GM12878 (cell line): Measurements from ENCODE around the gene IFT25. TPM values are rescaled to one million over a fixed set of nuclear protein-coding genes. Genes with fewer than 3 reads are reported as not detected.

Experiments
- BACH1 ChIP-seq: fragments of 450-650 bp; IDR thresholded peaks from 2 replicates; pipeline ENCODE4 v1.6.1; 2017; ENCODE audit warnings: mild to moderate bottlenecking, borderline replicate concordance
- BCL3 ChIP-seq: IDR thresholded peaks from 2 replicates; pipeline ENCODE4 v1.6.1; 2011; ENCODE audit warnings: borderline replicate concordance, low read depth, mild to moderate bottlenecking, moderate library complexity, low read length; ENCODE audit not compliant: insufficient read depth, poor library complexity, severe bottlenecking
- BHLHE40 ChIP-seq, 2 experiments: fragments of 450-650 bp in 1 of 2; IDR thresholded peaks; 2 replicates each; pipeline ENCODE4 v1.6.1; 2011 to 2017; ENCODE audit warnings: low read depth in 2 of 2, borderline replicate concordance in 1 of 2, improper control_type of control experiment in 1 of 2, low read length in 1 of 2, mild to moderate bottlenecking in 1 of 2
- BRCA1 ChIP-seq: IDR thresholded peaks from 2 replicates; pipeline ENCODE4 v1.6.1; 2011; ENCODE audit warnings: low read depth, low read length, improper control_type of control experiment
- CREB1 ChIP-seq: IDR thresholded peaks from 2 replicates; pipeline ENCODE4 v1.6.1; 2012; ENCODE audit warnings: low read depth, mild to moderate bottlenecking, inconsistent platforms
- EP300 ChIP-seq, 2 experiments: fragments of 150-350 bp in 1 of 2; IDR thresholded peaks; 2 replicates each; pipeline ENCODE4 v1.6.1; 2011 to 2012; ENCODE audit warnings: low read depth in 2 of 2, low read length in 2 of 2, borderline replicate concordance in 1 of 2, improper control_type of control experiment in 1 of 2, inconsistent platforms in 1 of 2; ENCODE audit not compliant: control insufficient read depth in 1 of 2
- ETV6 ChIP-seq, 2 experiments: fragments of 450-650 bp in 1 of 2; IDR thresholded peaks in 1 of 2; conservative IDR thresholded peaks in 1 of 2; 2 replicates each; pipeline ENCODE4 v1.6.1; 2014; ENCODE audit warnings: antibody characterized with exemption in 1 of 2, borderline replicate concordance in 1 of 2, low read depth in 1 of 2, mild to moderate bottlenecking in 1 of 2, moderate library complexity in 1 of 2
- FOS ChIP-seq: IDR thresholded peaks from 3 replicates; pipeline ENCODE4 v1.6.1; 2011; ENCODE audit warnings: borderline replicate concordance; ENCODE audit not compliant: insufficient read length; ENCODE audit errors: extremely low read depth
- FOXM1 ChIP-seq: IDR thresholded peaks from 2 replicates; pipeline ENCODE4 v1.6.1; 2012; ENCODE audit warnings: low read depth, mild to moderate bottlenecking, inconsistent platforms, low read length, moderate library complexity
- HDGF ChIP-seq: fragments of 450-650 bp; IDR thresholded peaks from 2 replicates; pipeline ENCODE4 v1.6.1; 2016; ENCODE audit warnings: antibody characterized with exemption
- IKZF1 ChIP-seq: fragments of 450-650 bp; conservative IDR thresholded peaks from 2 replicates; pipeline ENCODE4 v1.6.1; 2017; ENCODE audit warnings: antibody characterized with exemption, mild to moderate bottlenecking
- MEF2A ChIP-seq: IDR thresholded peaks from 2 replicates; pipeline ENCODE4 v1.6.1; 2011; ENCODE audit warnings: low read depth, mild to moderate bottlenecking, low read length, moderate library complexity; ENCODE audit not compliant: insufficient read depth
- MXI1 ChIP-seq: fragments of 150-350 bp; IDR thresholded peaks from 2 replicates; pipeline ENCODE4 v1.6.1; 2011; ENCODE audit warnings: low read depth, mild to moderate bottlenecking, inconsistent platforms, low read length, improper control_type of control experiment
- NBN ChIP-seq: fragments of 450-650 bp; IDR thresholded peaks from 2 replicates; pipeline ENCODE4 v1.6.1; 2016
- NR2C2 ChIP-seq: IDR thresholded peaks from 2 replicates; pipeline ENCODE4 v1.6.1; 2011; ENCODE audit warnings: borderline replicate concordance, low read depth; ENCODE audit not compliant: control insufficient read depth, insufficient read length
- NRF1 ChIP-seq: conservative IDR thresholded peaks from 2 replicates; pipeline ENCODE4 v1.6.1; 2011; ENCODE audit warnings: mild to moderate bottlenecking, low read depth, low read length, improper control_type of control experiment
- POLR2A ChIP-seq: IDR thresholded peaks from 2 replicates; pipeline ENCODE4 v1.6.1; 2011; ENCODE audit warnings: low read depth, mild to moderate bottlenecking, low read length
- POLR2AphosphoS2 ChIP-seq: IDR thresholded peaks from 2 replicates; pipeline ENCODE4 v1.6.1; 2011; ENCODE audit warnings: low read depth, mild to moderate bottlenecking, low read length, improper control_type of control experiment, moderate library complexity
- POLR2AphosphoS5 ChIP-seq: IDR thresholded peaks from 2 replicates; pipeline ENCODE4 v1.6.1; 2011; ENCODE audit warnings: mild to moderate bottlenecking, low read length, inconsistent platforms
- RB1 ChIP-seq: fragments of 450-650 bp; formaldehyde crosslinking; IDR thresholded peaks from 2 replicates; pipeline ENCODE4 v1.6.1; 2017; ENCODE audit warnings: mild to moderate bottlenecking, borderline replicate concordance
- RUNX3 ChIP-seq: IDR thresholded peaks from 2 replicates; pipeline ENCODE4 v1.6.1; 2012; ENCODE audit warnings: low read length, inconsistent platforms
- SMAD5 ChIP-seq: IDR thresholded peaks from 2 replicates; pipeline ENCODE4 v1.6.1; 2016; ENCODE audit warnings: antibody characterized with exemption, low read depth
- SMARCA5 ChIP-seq: fragments of 450-650 bp; IDR thresholded peaks from 2 replicates; pipeline ENCODE4 v1.6.1; 2017; ENCODE audit warnings: mild to moderate bottlenecking
- STAT1 ChIP-seq: fragments of 450-650 bp; conservative IDR thresholded peaks from 2 replicates; pipeline ENCODE4 v1.6.1; 2014; ENCODE audit warnings: antibody characterized with exemption, mild to moderate bottlenecking
- TAF1 ChIP-seq: IDR thresholded peaks from 2 replicates; pipeline ENCODE4 v1.6.1; 2011; ENCODE audit warnings: mild to moderate bottlenecking, low read depth, low read length, borderline replicate concordance
- TCF3 ChIP-seq: IDR thresholded peaks from 2 replicates; pipeline ENCODE4 v1.6.1; 2012; ENCODE audit warnings: low read depth, mild to moderate bottlenecking, low read length, borderline replicate concordance; ENCODE audit not compliant: insufficient read depth
- YY1 ChIP-seq: IDR thresholded peaks from 2 replicates; pipeline ENCODE4 v1.6.1; 2011; ENCODE audit warnings: low read depth, mild to moderate bottlenecking, low read length
- ZNF207 ChIP-seq: fragments of 450-650 bp; IDR thresholded peaks from 2 replicates; pipeline ENCODE4 v1.6.1; 2014; ENCODE audit warnings: antibody characterized with exemption, mild to moderate bottlenecking, borderline replicate concordance
- polyA plus RNA-seq, 11 experiments: library from polyadenylated mRNA; depleted of rRNA in 4 of 11; unstranded in 6 of 11; stranded (reverse) in 5 of 11; fragments of >200 nt; fragmentation: Nextera tagmentation in 4 of 11; fragmentation: Illumina TruSeq in 1 of 11; extraction: Ambion mirVana in 4 of 11; extraction: Trizol in 1 of 11; gene quantifications; 1 replicate in 1 of 11; 2 replicates in 10 of 11; pipeline versions ENCODE4 v1.2.1 to v1.2.3, GENCODE V29; 2011 to 2016; ENCODE audit warnings: inconsistent platforms in 2 of 11, missing spikeins in 2 of 11, low read depth in 1 of 11
- total RNA-seq, 4 experiments: library from RNA; depleted of rRNA in 3 of 4; stranded (reverse); fragments of >200 nt in 3 of 4; fragmentation: Illumina TruSeq in 1 of 4; extraction: Trizol in 1 of 4; gene quantifications; 2 replicates each; pipeline versions ENCODE4 v1.2.1 to v1.2.3, GENCODE V29; 2013 to 2021
- TF ChIP-seq, protein P1 (sequence below): IDR thresholded peaks from 2 replicates; pipeline ENCODE4 v1.6.1; 2012; ENCODE audit warnings: low read depth, low read length, improper control_type of control experiment

IFT25 gene
- total and polyA plus RNA-seq, 10 of the 15 experiments (the other 5 are each of a cell fraction or from before 2014, with no cell fraction given) = 55.7 to 242 (median 131) TPM

- TF ChIP-seq, protein P1, sequence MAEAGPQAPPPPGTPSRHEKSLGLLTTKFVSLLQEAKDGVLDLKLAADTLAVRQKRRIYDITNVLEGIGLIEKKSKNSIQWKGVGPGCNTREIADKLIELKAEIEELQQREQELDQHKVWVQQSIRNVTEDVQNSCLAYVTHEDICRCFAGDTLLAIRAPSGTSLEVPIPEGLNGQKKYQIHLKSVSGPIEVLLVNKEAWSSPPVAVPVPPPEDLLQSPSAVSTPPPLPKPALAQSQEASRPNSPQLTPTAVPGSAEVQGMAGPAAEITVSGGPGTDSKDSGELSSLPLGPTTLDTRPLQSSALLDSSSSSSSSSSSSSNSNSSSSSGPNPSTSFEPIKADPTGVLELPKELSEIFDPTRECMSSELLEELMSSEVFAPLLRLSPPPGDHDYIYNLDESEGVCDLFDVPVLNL = peak; percentile 75
- peak; percentile 95 for TF ChIP-seq BACH1
- 0 out of 2 replicates have a peak, but pooled peaks have one; percentile 71 for TF ChIP-seq RB1
- TF ChIP-seq POLR2AphosphoS2 = peak; percentile 67; the same call in 1 of the 2 replicates
- TF ChIP-seq HDGF = peak; percentile 29; the same call in 1 of the 2 replicates
- TF ChIP-seq TAF1 = peak; percentile 74; the same call in 1 of the 2 replicates
- peak; percentile 45 for TF ChIP-seq IKZF1
- TF ChIP-seq FOXM1 = no peak
- no peak for TF ChIP-seq MEF2A
- TF ChIP-seq SMARCA5 = peak; percentile 67; the same call in 1 of the 2 replicates
- no peak for TF ChIP-seq NR2C2
- TF ChIP-seq SMAD5 = 0 out of 2 replicates have a peak, but pooled peaks have one; percentile 50
- TF ChIP-seq STAT1 = peak; percentile 73; the same call in 1 of the 2 replicates
- TF ChIP-seq BHLHE40 (IDR thresholded peaks at IDR 0.05; ENCODE audit: borderline replicate concordance in 1 of 2, low read depth in 2 of 2, low read length in 1 of 2) = peak in 1 of 2 experiments; percentile 83; a peak in 1 of 4 replicates
- TF ChIP-seq TCF3 = 0 out of 2 replicates have a peak, but pooled peaks have one; percentile 31
- peak; percentile 91 for TF ChIP-seq POLR2A
- peak; percentile 63 for TF ChIP-seq NBN
- no peak for TF ChIP-seq BCL3
- TF ChIP-seq RUNX3 = peak; percentile 12; the same call in 1 of the 2 replicates
- no peak for TF ChIP-seq FOS
- TF ChIP-seq ZNF207 = peak; percentile 91
- TF ChIP-seq NRF1 = no peak
- TF ChIP-seq POLR2AphosphoS5 = peak; percentile 83
- TF ChIP-seq MXI1 = peak; percentile 58; the same call in 1 of the 2 replicates
- peak; percentile 52 for TF ChIP-seq YY1
- TF ChIP-seq BRCA1 = no peak
- TF ChIP-seq CREB1 = peak; percentile 47; the same call in 1 of the 2 replicates
- TF ChIP-seq ETV6 (conservative IDR thresholded peaks at IDR 0.05 in 1 of 2, IDR thresholded peaks at IDR 0.05 in 1 of 2; ENCODE audit: borderline replicate concordance in 1 of 2, low read depth in 1 of 2) = no peak
- no peak for TF ChIP-seq EP300 (IDR thresholded peaks at IDR 0.05; ENCODE audit: borderline replicate concordance in 1 of 2, control insufficient read depth in 1 of 2, low read depth in 2 of 2, low read length in 2 of 2)
Measured at GRCh38 chr1:53945433-53946251, at the start of gene IFT25 (continued).
